Caco-2 (cell line): ENCODE measurements around the gene IL4I1. TPM values are rescaled to one million over a fixed set of nuclear protein-coding genes. Genes with fewer than 3 reads are reported as not detected.
A peak's percentile ranks its signal among the peaks of the same experiment; 100 is the strongest.
"Not testable (repeated sequence)": the region's sequence is repeated elsewhere in the genome, so short reads cannot be mapped to it uniquely, and the experiment has no call there.

Source experiments
- Bru-seq: library from RNA; stranded (reverse); fragments of 400-500 nt; gene quantifications from one replicate; lab custom pipeline; 2021; lab: Mats Ljungman, UMichigan
- BruChase-seq, 2 experiments: library from RNA; stranded (reverse); fragments of 400-500 nt; gene quantifications; one replicate each; lab custom pipeline; 2021; lab: Mats Ljungman, UMichigan
- BruUV-seq: library from RNA; stranded (reverse); fragments of 400-500 nt; replicated peaks from 2 replicates; lab custom pipeline; 2021; lab: Mats Ljungman, UMichigan
- CTCF ChIA-PET: fragments of 300-600 bp; sonication (Branson Sonifier 250); formaldehyde crosslinking; loops from one replicate; lab custom pipeline; 2022; ENCODE audit warnings: antibody characterized with exemption; lab: Charles Lee
- POLR2A ChIA-PET: fragments of 300-600 bp; sonication (Branson Sonifier 250); formaldehyde crosslinking; loops from one replicate; lab custom pipeline; 2022; ENCODE audit warnings: antibody characterized with exemption; lab: Charles Lee
- DNase-seq, 2 experiments: peaks; one replicate each; pipeline versions ENCODE4 v3.0.0 to v3.0.0-alpha.2; 2020 to 2022
- H3K27me3 ChIP-seq: replicated peaks from 2 replicates; pipeline ENCODE4 v1.6.0; 2011; ENCODE audit warnings: low read length; ENCODE audit not compliant: control insufficient read depth, insufficient read depth
- H3K36me3 ChIP-seq: 2 replicates; pipeline ENCODE4 v1.5.1; 2011; ENCODE audit warnings: low read length; ENCODE audit not compliant: control insufficient read depth, insufficient read depth
- H3K4me1 ChIP-seq: fragments of 250-450 bp; sonication (Bioruptor Pico); 2 replicates; pipeline ENCODE4 v1.5.1; 2020; ENCODE audit warnings: mild to moderate bottlenecking
- H3K4me3 ChIP-seq: 2 replicates; pipeline ENCODE4 v1.5.1; 2011; ENCODE audit warnings: low read depth, mild to moderate bottlenecking, control low read depth, low read length
- H3K9me3 ChIP-seq: fragments of 250-450 bp; sonication (Bioruptor Pico); 2 replicates; pipeline ENCODE4 v1.5.1; 2020; ENCODE audit warnings: mild to moderate bottlenecking, moderate library complexity
- H3K27ac Mint-ChIP-seq: one replicate; pipeline ENCODE4 v1.8.0; 2022; ENCODE audit warnings: mixed read lengths; ENCODE audit not compliant: unreplicated experiment
- H3K27me3 Mint-ChIP-seq: one replicate; pipeline ENCODE4 v1.8.0; 2022; ENCODE audit warnings: mixed read lengths; ENCODE audit not compliant: insufficient read depth, unreplicated experiment
- H3K36me3 Mint-ChIP-seq: one replicate; pipeline ENCODE4 v1.8.0; 2022; ENCODE audit warnings: mild to moderate bottlenecking, mixed read lengths; ENCODE audit not compliant: insufficient read depth, unreplicated experiment
- H3K4me1 Mint-ChIP-seq: one replicate; pipeline ENCODE4 v1.8.0; 2022; ENCODE audit warnings: low read depth, mixed read lengths; ENCODE audit not compliant: unreplicated experiment
- H3K4me3 Mint-ChIP-seq: one replicate; pipeline ENCODE4 v1.8.0; 2022; ENCODE audit warnings: mild to moderate bottlenecking, moderate library complexity, mixed read lengths; ENCODE audit not compliant: unreplicated experiment
- H3K9me3 Mint-ChIP-seq: one replicate; pipeline ENCODE4 v1.8.0; 2022; ENCODE audit warnings: mixed read lengths; ENCODE audit not compliant: unreplicated experiment
- CTCF ChIP-seq, 2 experiments: fragments of 200-600 bp in 1 of 2; IDR thresholded peaks; 1 replicate in 1 of 2; 2 replicates in 1 of 2; pipeline versions ENCODE4 v1.5.1 to v1.8.0; 2011 to 2022; ENCODE audit warnings: antibody characterized with exemption in 1 of 2, control low read depth in 1 of 2, inconsistent platforms in 1 of 2, low read depth in 1 of 2, low read length in 1 of 2, mild to moderate bottlenecking in 1 of 2, moderate library complexity in 1 of 2; ENCODE audit not compliant: insufficient read depth in 1 of 2, severe bottlenecking in 1 of 2, unreplicated experiment in 1 of 2
- intact Hi-C: fragments of 100-400 bp; cut with micrococcal nuclease; formaldehyde crosslinking; loops from one replicate; pipeline ENCODE4 v1.10.0; 2022; ENCODE audit not compliant: unreplicated experiment
- long read RNA-seq: library from polyadenylated mRNA; stranded (forward); transcript quantifications from one replicate; pipeline ENCODE4 v2.0.0, GENCODE V29; 2022
- total RNA-seq: library from RNA; stranded (reverse); gene quantifications from 2 replicates; pipeline ENCODE4 v1.2.3, GENCODE V29; 2022

Gene IL4I1
- total RNA-seq (0.61 and 1.1 TPM in 2 replicates), Bru-seq, nascent RNA (percentile 27 among the genes with signal in this experiment), BruChase-seq, experiment 1, labeled RNA remaining after a 2-hour chase (percentile 25 among the genes with signal in this experiment), BruChase-seq, experiment 2, labeled RNA remaining after a 6-hour chase (percentile 23 among the genes with signal in this experiment)
- long read RNA-seq, partial matches to known transcripts = 1 of 2 reads
- long read RNA-seq, other reads (novel, unspliced or antisense) = 1 of 2 reads

- no peaks in the 10 kb centered on the region for H3K27me3 ChIP-seq
- Mint-ChIP-seq H3K27ac (no peak within 1 kb of the TSS), H3K27me3 (peaks cover 3% of the 10 kb centered on the region), H3K4me1 (no peaks in the 10 kb centered on the region), H3K9me3 (no peaks in the 10 kb centered on the region), H3K36me3 (peaks cover 6% of the 10 kb centered on the region), H3K4me3 (no peak within 1 kb of the TSS)
- ChIA-PET POLR2A (no interaction called here), CTCF (no interaction called here)
- DNase-seq = no peak
- no peaks in the 10 kb centered on the region for H3K9me3 ChIP-seq
- H3K4me1 ChIP-seq = no peaks in the 10 kb centered on the region
- no peak for TF ChIP-seq CTCF (IDR thresholded peaks at IDR 0.05; ENCODE audit: insufficient read depth in 1 of 2, low read depth in 1 of 2, low read length in 1 of 2, severe bottlenecking in 1 of 2, unreplicated experiment in 1 of 2)
- no peaks in the 10 kb centered on the region for H3K36me3 ChIP-seq
- intact Hi-C loops = no loop called here
- BruUV-seq = no TSS peak
- no peak within 1 kb of the TSS for H3K4me3 ChIP-seq
These were observed at the start of gene IL4I1 for GRCh38 chr19:49896863-49897621. IL4I1 (minus strand) TSS chr19:49896887; CDS start chr19:49896160, 727 bp downstream.

GRCh38 chr19:49946415-49946814 lies 49.7 kb upstream of the IL4I1 start:
- H3K4me3 Mint-ChIP-seq = no peak overlapping the region
- H3K27ac Mint-ChIP-seq = no peak overlapping the region
- peaks cover 3% of the 10 kb centered on the region; the same call in 1 of the 2 replicates for H3K4me1 ChIP-seq
- ChIA-PET CTCF (no interaction called here), POLR2A (no interaction called here)
- no peaks in the 10 kb centered on the region for H3K9me3 Mint-ChIP-seq
- no peak for DNase-seq
- no peaks in the 10 kb centered on the region for H3K27me3 ChIP-seq
- H3K4me3 ChIP-seq = no peak overlapping the region
- H3K4me1 Mint-ChIP-seq = no peaks in the 10 kb centered on the region
- intact Hi-C loops = no loop called here
- no TSS peak for BruUV-seq
- H3K36me3 ChIP-seq = no peaks in the 10 kb centered on the region
- H3K9me3 ChIP-seq = no peaks in the 10 kb centered on the region
- H3K27me3 Mint-ChIP-seq = peaks cover 2% of the 10 kb centered on the region
- TF ChIP-seq CTCF (IDR thresholded peaks at IDR 0.05; ENCODE audit: insufficient read depth in 1 of 2, low read depth in 1 of 2, low read length in 1 of 2, severe bottlenecking in 1 of 2, unreplicated experiment in 1 of 2) = no peak
- H3K36me3 Mint-ChIP-seq = no peaks in the 10 kb centered on the region

- H3K27ac Mint-ChIP-seq, H3K27me3 ChIP-seq, DNase-seq, CTCF ChIA-PET, H3K4me3 Mint-ChIP-seq, H3K4me3 ChIP-seq, intact Hi-C loops, H3K36me3 Mint-ChIP-seq, POLR2A ChIA-PET, BruUV-seq, H3K36me3 ChIP-seq, H3K27me3 Mint-ChIP-seq, H3K4me1 ChIP-seq, H3K4me1 Mint-ChIP-seq, H3K9me3 Mint-ChIP-seq, H3K9me3 ChIP-seq: not testable (repeated sequence)
These were observed 47.9 kb upstream of the IL4I1 start for GRCh38 chr19:49944567-49944966.
